ENCODE data around the gene WSB1. TPM values are rescaled to one million over a fixed set of nuclear protein-coding genes. Genes with fewer than 3 reads are reported as not detected.

Gene WSB1
- total RNA-seq, 1 donor from 2014 or later, result 282 TPM

- Histone ChIP-seq H3K4me3 (no peak overlapping the region), H3K4me1 (peaks cover 68% of the 10 kb centered on the region), H3K36me3 (peaks cover 26% of the 10 kb centered on the region), H3K27me3 (ENCODE audit: low read depth) (no peaks in the 10 kb centered on the region), H3K27ac (no peak overlapping the region), H3K9me3 (no peaks in the 10 kb centered on the region)
- no peak for DNase-seq
- intact Hi-C loops (cut with DNase I), result no loop called here
- no peak for ATAC-seq
- TF ChIP-seq, protein P1, sequence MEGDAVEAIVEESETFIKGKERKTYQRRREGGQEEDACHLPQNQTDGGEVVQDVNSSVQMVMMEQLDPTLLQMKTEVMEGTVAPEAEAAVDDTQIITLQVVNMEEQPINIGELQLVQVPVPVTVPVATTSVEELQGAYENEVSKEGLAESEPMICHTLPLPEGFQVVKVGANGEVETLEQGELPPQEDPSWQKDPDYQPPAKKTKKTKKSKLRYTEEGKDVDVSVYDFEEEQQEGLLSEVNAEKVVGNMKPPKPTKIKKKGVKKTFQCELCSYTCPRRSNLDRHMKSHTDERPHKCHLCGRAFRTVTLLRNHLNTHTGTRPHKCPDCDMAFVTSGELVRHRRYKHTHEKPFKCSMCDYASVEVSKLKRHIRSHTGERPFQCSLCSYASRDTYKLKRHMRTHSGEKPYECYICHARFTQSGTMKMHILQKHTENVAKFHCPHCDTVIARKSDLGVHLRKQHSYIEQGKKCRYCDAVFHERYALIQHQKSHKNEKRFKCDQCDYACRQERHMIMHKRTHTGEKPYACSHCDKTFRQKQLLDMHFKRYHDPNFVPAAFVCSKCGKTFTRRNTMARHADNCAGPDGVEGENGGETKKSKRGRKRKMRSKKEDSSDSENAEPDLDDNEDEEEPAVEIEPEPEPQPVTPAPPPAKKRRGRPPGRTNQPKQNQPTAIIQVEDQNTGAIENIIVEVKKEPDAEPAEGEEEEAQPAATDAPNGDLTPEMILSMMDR (IDR thresholded peaks at IDR 0.05), result no peak
Observed at GRCh38 chr17:27322026-27322425, 28.1 kb downstream of the WSB1 start.

DNA sequence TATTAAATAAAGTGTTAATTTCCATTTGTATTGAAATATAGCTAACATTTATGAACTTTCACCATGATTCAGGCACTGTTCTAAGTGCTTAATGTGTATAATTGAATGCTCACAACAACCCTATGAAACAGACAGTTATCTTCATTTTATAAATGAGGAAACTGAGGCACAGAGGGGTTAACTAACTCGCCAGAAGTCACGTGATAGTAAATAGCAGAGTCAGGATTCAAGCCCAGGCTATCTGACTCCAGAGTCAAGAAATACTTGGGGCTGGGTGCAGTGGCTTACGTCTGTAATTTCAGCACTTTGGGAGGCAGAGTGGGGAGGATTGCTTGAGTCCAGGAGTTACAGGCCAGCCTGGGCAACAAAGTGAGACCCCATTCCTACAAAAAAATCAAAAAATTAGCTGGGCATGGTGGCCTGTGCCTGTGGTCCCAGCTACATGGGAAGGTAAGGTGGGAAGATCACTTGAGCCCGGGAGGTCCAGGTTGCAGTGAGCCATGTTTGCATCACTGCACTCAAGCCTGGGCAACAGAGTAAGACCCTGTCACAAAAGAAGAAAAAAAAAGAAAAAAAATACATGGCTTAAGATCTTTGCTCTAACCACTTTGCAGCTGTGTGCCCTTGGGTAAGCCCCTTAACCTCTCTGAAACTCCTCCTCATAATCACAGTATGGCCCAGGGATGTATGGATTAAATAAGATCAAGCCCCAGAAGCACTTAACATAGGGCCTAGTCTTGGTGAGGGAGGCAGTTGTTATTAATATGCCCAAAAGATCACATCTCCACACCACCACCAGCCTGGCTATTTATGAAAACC is 29.0 kb downstream of the WSB1 start:
- ATAC-seq (peak in 1 of 2 donors; percentile 1), DNase-seq (no peak)
- Histone ChIP-seq H3K27me3 (ENCODE audit: low read depth) (no peaks in the 10 kb centered on the region), H3K27ac (peak overlapping the region; percentile 54), H3K9me3 (no peaks in the 10 kb centered on the region), H3K4me1 (peaks cover 68% of the 10 kb centered on the region), H3K4me3 (no peak overlapping the region), H3K36me3 (peaks cover 18% of the 10 kb centered on the region)
- TF ChIP-seq, protein P1 (IDR thresholded peaks at IDR 0.05), result no peak
- intact Hi-C loops (cut with DNase I), result no loop called here

DNA sequence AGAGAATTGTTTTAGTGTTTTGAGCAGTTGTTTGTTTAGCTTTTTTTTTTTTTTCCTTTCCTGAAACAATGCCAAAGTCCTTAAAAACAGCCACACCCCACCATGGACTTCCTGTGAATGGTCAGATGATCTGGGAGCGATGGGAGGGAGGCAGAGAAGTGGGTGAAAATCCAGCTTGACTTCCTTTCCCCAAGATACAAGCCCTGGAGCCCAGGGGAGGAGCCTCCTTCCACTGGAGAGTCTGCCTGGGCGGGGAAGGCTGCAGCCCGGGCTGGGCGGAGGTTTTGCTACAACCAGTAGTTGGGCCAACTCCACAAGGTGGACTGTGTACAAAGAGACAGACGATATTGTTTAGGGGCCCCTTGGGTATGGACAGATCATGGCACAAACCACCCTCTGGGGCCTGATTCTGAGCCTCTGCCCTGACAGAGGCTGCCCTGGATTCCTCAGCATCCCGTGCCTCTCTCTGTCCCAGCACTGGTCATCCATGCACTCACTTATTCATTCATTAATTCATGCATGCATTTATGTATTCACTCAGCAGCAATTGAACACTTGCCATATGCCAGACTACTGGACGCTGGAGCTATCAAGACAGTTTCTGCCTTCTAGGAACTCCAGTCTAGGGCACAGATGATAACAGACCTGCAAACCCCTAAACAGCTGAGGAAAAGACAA is 29.8 kb downstream of the WSB1 start:
- peak overlapping the region; percentile 54 for H3K27ac ChIP-seq
- DNase-seq (peak; percentile 86), ATAC-seq (peak; percentile 81 to 87)
- peaks cover 10% of the 10 kb centered on the region for H3K36me3 ChIP-seq
- peaks cover 65% of the 10 kb centered on the region for H3K4me1 ChIP-seq
- no peaks in the 10 kb centered on the region for H3K9me3 ChIP-seq
- intact Hi-C loops (cut with DNase I), result no loop called here
- no peak overlapping the region for H3K4me3 ChIP-seq
- TF ChIP-seq, protein P1 (IDR thresholded peaks at IDR 0.05), result no peak
- H3K27me3 ChIP-seq (ENCODE audit: low read depth), result no peaks in the 10 kb centered on the region

GRCh38 chr17:27324771-27325339 is 30.9 kb downstream of the WSB1 start:
- Histone ChIP-seq H3K4me3 (no peak overlapping the region), H3K27ac (peak overlapping the region; percentile 31), H3K36me3 (no peaks in the 10 kb centered on the region), H3K27me3 (ENCODE audit: low read depth) (no peaks in the 10 kb centered on the region), H3K4me1 (peaks cover 53% of the 10 kb centered on the region), H3K9me3 (no peaks in the 10 kb centered on the region)
- intact Hi-C loops (cut with DNase I), result no loop called here
- peak in 1 of 2 donors; percentile 14 for ATAC-seq
- TF ChIP-seq, protein P1 (IDR thresholded peaks at IDR 0.05), result no peak
- no peak for DNase-seq

DNA sequence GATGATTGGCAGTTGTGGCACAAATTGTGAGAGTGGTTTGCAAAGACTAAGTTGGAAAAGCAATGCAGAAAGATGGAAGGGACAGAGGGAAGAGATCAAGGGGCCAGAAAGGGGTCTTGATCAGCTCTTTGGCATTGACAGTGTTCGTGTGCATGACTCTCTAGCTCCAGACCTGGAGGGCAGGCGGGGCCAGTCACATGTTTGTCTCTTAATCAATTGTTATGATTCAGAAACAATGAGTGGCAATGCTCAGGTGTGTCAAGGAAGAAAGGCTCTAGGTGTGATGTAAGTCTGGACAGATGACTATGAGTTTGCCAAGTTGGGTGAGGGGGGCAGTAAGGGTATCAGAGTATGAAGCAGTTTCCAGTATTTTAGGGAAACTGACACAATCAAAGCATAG is 32.1 kb downstream of the WSB1 start:
- ATAC-seq (no peak), DNase-seq (no peak)
- H3K27ac ChIP-seq, result no peak overlapping the region
- H3K4me1 ChIP-seq, result peaks cover 41% of the 10 kb centered on the region
- H3K27me3 ChIP-seq (ENCODE audit: low read depth), result no peaks in the 10 kb centered on the region
- no peak overlapping the region for H3K4me3 ChIP-seq
- no peaks in the 10 kb centered on the region for H3K9me3 ChIP-seq
- intact Hi-C loops (cut with DNase I), result no loop called here
- H3K36me3 ChIP-seq, result no peaks in the 10 kb centered on the region
- TF ChIP-seq, protein P1 (IDR thresholded peaks at IDR 0.05), result no peak
